Urothelium cell line (cell line): ENCODE measurements around the gene DEDD.
A peak's percentile ranks its signal among the peaks of the same experiment; 100 is the strongest.

Source experiments
- DNase-seq: peaks from one replicate; pipeline ENCODE4 v3.0.0; 2011; ENCODE audit warnings: low spot score, mixed read lengths
- FAIRE-seq: peaks from 2 replicates; lab custom pipeline; 2011; peaks lifted over from hg19 to GRCh38; lab: Jason Lieb, UNC

Gene DEDD, protein sequence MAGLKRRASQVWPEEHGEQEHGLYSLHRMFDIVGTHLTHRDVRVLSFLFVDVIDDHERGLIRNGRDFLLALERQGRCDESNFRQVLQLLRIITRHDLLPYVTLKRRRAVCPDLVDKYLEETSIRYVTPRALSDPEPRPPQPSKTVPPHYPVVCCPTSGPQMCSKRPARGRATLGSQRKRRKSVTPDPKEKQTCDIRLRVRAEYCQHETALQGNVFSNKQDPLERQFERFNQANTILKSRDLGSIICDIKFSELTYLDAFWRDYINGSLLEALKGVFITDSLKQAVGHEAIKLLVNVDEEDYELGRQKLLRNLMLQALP

DNA sequence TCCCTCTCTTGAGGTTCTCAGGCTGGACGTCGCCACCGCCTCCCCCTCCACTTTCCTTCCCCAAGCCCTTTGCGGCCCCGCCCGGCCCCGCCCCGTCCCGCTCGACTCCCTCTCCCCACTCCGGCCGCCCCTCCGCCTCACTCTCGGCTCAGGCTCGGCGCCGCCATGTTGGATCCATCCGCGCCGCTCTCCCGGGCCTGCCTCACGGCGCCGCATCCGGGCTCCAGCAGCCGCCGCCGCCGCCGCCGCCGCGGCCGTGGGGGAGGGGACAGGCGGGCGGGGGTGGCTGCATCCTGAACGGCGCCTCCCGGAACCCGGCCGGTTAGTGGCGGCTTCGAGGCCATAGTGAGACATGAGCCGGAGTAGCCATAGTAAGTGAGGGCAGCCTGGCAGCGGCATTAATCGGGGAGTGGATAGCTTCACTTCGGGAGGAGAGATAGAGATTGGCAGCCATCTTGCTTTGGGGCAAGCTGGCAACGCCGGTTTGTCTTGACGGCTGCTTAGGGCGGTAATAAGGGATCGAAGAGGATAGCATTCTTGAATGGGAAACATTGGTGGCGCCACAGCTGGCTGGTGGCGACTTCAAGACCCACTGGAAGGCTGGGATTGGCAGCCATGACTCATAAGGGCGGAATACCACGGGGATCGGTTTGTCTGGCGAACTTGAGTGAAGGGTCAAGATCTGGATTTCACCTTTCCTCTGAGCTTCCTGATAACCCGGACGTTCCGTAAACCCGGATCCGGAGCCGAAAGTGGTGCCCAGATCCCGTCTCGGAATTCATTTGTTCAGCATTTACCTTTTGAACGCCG is at the start of gene DEDD:
Gene DEDD (minus strand): TSS at position 258 of the 810 bp plus-strand sequence. CDS start 8,205 bp downstream, outside the sequence.
- DNase-seq (peak; percentile 91), FAIRE-seq (no peak)

DNA sequence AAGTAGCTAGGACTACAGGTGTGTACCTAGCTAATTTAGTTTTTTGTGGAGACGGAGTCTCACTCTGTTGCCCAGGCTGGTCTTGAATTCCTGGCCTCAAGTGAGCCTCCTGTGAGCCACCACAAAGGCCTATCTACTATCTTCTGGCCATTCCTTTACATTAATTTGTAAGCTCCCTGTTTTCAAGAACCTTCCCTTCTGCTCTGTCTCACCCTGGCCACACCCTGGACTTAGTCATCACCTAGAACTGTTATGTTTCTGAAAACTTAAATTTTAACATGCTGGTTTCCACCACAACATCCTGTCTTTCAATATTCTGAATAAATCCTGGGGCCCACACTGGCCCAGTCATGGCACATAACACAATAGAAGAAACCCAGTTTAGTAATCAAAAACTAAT is 49.7 kb upstream of the DEDD start:
- FAIRE-seq: no peak
- DNase-seq: no peak

DNA sequence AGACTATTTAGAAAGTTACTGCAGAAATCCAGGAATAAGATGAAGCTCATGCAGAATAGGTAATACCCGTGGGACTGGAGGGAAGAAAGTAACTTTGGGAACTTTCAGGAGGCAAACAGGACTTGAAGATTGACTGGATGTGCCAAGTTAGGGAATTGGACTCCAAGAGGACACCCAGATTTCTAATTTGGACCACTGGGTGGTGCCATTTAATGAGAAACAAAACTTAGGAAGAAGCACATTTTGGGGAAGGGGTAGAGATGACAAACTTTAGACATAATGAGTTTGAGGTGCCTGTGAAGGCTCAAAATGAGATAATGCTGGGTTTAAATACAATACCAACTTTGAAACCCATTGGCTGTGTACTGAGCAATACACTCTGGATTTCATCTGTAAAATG is 48.2 kb upstream of the DEDD start:
- FAIRE-seq (no peak), DNase-seq (no peak)

DNA sequence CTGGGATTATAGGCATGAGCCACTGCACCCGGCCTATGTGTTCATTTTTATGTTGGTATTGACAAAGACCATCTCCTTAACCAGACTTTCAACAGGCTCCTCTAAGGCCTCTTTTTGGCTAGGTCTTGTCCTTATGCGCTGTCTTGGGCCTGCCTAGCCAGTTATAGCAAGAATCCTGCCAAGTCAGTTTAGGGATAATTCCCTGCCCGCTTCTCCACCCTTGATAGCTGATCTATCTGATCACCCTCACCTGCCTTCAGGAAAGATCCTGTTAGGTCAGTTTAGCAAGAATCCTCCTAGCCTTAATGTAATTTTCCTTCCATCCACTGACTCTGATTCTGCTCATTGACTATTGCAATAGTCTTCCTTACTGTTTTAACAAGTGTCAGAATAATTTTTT is 47.2 kb upstream of the DEDD start:
- no peak for FAIRE-seq

DNA sequence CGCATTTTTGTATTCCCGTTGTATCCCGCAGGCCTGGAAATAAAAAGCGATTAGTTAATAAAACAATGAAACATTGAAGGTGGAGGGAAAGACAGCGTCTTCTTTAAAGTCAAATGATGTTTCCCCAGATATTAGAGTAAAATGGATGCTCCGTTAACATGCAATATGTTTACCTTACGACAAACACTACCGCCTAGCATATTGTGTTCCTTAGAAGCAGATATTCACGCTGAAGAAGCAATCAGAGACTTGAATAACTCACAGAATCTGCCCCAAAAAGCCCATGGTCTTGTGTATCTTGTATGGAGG is 45.4 kb upstream of the DEDD start:
- FAIRE-seq: no peak

More for the DNA sequence above, 47.2 kb upstream of the DEDD start:
- DNase-seq: no peak

DNA sequence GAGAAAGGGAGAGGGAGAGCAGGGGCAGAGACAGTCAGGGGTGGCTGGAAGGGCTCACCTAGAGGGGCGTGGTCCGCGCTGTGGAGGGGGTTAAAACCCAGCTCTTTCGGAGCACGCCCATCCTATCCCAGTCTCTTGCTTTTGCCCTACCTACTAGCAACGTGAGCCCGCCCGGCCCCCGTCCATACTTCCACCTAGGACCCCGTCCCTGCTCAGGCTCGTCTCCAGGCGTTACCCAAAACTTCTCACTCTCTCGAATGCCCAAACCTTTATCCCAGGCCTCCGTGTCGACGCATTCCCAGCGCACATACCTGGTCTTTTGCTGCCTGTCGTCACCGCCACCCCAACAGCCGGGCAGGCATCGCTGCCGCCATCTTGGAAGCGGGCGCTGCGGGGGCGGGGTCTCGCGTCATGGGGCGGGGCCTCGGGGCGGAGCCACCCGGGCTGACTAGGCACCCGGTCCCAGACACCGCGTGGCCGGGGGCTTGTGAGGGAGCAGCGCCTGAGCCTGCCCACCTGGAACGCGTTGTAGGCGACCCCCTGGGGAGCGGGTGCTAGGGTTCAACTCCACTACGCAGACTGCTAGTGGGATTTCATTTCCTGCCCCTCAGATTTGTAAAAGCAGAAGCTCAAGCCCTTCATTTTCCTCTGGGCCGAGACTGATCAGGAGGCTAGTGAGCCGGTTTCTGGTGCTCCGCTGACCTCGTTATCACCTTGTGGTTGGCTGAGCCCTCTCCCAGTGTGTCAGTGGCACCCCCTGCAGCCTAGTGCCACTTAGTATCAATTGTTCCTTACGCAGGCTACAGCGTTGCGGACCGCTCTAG is 44.9 kb upstream of the DEDD start, which contains the start of gene B4GALT3:
Gene B4GALT3 (minus strand): TSS at position 396 of the 824 bp plus-strand sequence. CDS start 1,447 bp downstream, outside the sequence.
- DNase-seq: peak; percentile 96
- FAIRE-seq: no peak

More for the DNA sequence above, 45.4 kb upstream of the DEDD start:
- DNase-seq: no peak

DNA sequence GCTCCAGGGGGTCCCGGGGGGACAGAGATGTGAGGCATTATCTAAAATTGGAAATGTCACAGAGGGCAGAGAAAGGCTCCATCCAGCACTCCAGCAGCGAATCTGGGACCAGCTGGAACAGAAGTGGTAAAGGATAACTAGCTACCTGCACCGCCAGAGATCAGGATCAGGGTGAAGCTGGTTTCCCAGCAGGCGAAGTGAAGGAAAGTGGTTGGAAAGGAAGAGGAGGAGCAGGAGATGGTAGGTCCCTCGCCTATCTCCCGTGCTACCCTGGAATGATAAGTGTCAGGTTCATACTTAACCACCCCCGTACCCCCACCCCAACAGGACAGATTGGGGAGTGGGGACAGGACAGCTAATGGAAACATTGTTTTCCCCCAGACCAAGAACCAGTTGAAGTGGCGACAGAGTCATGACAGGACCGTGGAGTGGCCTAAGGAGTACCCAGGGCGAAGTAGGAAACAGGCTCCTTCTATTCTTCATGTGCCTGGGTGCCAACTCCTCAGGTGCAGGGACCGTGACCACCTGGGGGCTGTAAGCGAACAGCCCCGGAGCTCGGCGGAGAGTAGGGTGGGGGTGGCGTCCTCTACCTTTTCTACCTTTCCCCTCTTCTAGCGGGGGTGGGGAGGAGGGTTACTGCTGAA is 44.1 kb upstream of the DEDD start:
- FAIRE-seq: no peak
- no peak for DNase-seq

DNA sequence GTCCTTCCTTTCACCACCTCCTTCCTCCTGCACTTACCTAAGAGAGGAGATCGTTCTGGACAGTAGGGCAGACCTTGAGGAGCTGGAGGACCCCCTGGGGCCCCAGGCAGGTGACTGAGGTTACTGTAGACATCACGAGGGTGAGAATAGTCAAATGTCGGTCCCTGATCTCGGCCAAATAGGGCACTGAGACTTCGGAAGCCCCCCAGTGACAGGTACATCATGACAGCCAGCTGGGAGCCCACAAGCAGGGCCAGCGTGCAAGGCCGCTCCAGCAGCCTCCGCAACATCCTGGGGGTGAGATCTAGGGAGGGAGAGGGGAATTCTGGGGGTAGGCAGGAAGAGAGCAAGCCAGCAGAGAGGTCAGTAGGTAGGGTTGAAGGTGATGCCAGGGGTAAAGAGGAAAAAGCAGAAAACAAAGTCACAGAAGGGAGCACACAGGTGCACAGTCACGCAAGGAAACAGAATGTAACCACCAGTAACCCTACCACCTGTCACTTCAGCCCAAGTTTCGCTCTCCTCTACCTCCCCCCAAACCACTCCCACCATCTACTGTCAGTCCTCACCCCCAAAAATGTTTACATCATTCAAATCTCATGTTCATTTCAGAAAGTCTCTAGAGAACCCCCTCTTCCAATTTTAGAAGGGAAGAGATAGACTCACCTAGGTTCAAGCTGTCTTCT is 43.4 kb upstream of the DEDD start:
- FAIRE-seq: no peak
- DNase-seq: no peak

DNA sequence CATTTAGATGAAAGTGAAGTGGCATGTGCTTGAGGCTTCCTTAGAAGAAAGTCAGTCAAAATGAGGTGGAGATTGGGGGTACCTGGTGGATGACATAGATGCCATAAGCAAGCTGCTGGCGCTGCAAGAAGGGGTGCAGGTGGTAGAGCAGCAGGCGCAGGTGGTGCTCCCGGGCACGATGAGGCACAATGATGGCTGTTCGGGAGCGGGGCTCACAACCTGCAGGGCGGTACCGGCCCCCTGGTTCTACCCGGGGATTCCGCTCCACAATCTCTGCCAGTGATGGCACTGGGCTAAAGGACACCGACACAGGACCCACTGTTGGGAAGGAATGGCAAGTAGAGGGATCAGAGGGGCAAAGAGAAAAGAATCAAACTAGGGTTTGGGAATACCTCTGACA is 42.4 kb upstream of the DEDD start:
- no peak for DNase-seq
- FAIRE-seq: no peak

DNA sequence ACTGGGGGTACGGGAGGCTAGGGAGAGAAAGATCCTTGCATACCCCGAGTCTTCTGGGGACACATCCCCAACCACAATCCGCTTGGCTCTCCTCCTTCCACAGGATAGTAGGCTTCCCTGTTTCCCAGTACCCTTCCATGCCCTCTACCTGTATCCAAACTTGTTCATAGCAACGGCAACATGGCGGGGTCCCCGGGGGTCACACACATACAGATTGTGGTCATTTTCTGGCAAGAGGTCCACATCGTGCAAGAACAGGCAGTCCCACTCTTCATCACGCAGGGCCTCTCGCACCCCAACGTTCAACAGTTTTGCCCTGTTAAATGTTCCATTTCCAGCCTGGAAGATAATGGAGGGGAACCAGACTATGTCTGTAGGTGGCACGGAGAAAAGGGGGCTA is 41.2 kb upstream of the DEDD start:
- FAIRE-seq (no peak), DNase-seq (no peak)

DNA sequence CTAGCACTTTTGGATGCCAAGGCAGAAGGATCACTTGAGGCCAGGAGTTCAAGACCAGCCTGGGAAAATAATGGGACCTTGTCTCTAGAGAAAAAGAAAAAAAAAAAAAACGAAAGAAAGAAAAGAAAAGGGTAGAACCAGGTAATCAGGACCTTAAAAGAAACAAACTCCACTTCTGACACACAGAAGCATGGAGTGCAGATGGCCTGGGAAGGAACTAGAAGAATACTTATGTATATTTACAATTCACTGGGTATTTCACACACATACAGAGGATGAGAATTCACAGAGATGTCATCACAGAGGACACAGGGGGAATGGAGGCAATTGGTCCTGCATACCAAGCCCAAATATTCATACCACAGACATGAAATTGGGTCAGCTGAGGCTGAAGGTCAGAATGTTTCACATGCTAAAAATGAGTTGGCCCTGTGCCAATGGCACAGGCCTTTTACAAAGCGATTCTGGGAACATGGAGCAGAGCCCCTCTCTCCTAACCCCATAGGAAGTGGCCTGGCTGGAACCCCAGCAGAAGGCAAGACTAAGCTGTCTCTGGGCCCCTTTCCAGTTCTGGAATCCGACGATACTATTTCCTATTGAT is 40.4 kb upstream of the DEDD start:
- FAIRE-seq: no peak
- DNase-seq: no peak

DNA sequence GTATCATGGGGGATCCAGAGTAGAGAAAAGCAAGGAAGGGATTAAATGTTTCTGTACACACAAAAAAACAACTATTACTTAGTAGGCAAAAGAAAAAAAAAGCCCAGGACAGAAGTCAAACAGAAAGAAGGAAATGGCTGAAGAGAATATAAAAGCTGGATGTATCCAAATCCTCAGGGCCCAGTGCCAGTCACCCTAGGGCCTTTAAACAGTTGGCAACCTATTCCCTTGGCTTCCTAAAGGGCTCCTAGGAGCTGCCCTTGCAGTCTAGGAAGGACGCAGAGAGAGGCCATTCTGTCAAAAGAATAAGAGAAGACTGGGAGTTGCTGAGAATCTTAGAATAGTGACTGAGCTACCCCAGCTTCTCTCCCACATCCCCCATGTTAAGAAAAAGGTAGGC is 39.9 kb upstream of the DEDD start:
- DNase-seq (no peak), FAIRE-seq (no peak)

DNA sequence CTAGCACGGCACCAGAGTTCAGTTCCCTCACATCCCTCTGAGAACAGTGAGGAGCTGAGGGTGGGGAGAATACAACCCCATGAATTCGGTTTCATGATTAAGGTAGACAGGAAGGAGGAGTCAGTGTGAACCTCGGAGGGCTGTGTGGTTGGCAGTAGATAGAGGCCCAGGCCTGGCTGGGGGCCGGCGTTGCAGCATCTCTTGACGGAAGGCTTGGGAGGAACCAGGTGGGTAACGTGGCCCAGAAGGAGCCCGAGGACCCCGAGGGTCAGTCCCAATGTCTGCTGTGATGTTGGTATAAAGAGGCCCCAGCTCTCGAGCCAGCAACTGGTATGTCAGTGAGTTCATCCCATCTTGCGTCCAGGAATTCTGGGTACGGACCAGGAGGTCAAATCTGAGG is 39.2 kb upstream of the DEDD start:
- DNase-seq (no peak), FAIRE-seq (no peak)

DNA sequence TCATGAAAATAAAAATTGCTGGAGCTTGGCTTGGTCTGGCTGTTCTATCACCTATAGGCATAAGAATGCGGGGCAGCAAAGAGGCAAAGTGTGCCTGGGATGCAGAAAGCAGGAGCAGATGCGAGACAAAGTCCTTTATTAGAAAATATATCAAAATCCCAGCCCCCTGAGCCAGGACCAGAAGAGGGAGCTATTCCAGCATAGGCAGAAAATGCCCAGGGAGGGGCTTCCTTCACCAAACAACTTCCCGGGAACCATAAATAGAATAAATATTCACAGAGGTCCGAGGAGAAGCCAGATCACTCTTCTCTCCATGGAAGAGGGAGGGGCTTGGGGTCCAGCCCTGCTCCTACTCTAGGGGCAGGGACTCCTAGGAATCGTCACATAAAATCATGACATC is 38.7 kb upstream of the DEDD start:
- no peak for FAIRE-seq

DNA sequence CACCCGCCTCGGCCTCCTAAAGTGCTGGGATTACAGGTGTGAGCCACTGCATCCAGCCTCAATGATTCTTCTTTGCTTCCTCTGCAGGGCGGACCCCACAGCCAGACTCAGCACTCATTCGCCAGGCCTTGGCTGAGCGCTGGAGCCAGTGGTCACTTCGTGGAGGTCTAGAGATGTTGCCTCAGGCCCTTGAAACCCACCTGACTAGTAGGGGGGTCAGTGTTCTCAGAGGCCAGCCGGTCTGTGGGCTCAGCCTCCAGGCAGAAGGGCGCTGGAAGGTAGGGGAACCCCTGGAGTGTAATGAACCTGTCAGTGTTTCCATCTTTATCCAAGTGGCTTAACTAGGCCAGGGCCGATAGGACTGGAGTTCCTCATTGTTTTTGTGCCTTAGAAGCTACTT is 36.4 kb upstream of the DEDD start:
- no peak for DNase-seq
- no peak for FAIRE-seq

More for the DNA sequence above, 38.7 kb upstream of the DEDD start:
- DNase-seq: no peak

DNA sequence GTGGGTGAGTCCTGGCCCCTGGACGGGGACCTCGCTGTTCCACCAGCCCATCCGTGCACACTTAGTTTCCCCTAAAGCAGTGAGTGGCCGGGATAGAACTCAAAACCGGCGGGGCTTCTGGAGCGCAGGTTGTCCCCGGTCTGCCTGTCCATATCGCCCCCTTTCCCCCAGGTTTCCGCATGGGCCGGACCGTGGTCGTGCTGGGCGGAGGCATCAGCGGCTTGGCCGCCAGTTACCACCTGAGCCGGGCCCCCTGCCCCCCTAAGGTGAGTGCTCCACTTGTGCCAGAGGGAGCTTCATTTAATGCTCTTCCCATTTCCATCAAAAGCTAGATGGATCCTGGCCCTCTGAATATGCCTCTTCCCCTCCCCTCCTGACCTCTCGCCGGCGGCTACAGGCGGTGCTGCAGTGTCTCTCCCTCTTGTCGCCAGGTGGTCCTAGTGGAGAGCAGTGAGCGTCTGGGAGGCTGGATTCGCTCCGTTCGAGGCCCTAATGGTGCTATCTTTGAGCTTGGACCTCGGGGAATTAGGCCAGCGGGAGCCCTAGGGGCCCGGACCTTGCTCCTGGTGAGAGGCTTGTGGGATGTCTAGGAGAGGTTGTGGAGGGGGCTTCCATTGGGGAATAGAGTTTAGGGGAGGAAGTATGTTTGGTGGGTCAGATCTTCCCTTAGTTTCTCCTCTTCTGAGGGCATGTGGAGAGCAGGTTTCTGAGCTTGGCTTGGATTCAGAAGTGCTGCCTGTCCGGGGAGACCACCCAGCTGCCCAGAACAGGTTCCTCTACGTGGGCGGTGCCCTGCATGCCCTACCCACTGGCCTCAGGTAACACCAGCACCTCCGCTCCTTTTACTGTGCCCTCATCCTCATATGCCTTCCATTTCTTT is 34.4 kb upstream of the DEDD start:
- DNase-seq (no peak), FAIRE-seq (no peak)

DNA sequence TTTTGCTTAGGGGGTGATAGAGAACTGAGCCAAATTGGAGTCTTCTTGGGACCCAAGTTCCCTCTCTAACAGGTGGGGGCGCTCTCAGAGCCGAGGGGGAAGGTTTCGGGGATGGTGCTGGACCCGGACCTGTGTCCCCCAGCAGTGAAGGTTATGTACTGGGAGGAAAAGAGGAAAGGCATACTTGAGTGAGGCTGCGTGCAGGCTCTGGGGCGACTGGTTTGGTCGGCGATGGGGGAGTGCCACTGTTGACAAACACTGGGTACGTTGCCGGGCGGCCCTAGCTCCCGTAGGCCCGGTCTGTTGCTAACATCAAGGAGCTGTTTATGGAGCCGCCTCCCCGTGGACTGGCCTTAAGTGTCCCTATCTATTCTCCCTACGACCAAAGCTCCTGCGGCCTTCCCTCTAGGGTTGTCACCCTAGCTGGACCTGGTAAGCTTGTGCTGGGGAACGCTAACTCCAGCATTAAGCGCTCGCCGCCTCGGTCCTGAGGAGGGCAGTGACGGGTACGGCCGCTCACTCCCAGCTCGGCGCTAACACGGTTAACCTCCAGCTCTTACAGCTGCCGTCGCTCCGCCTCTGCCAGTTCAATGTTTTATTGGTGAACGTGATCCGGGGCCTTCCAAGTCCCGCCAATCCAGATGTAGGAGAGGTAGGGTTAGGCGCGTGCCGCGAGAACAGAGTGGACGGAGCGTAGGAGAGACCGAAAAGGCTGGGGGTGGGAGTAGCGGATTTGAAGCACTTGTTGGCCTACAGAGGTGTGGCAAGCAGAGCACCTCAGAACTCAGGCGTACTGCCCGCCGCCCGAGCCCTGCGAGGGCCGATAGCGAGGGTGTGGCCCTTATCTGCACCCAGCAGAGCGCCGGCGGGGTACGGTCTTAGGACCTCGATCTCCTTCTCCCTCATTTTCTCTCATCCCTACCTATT is 33.5 kb upstream of the DEDD start, which contains the start of gene PPOX:
Gene PPOX (plus strand): TSS at position 685 of the 927 bp plus-strand sequence. CDS start 422 bp downstream, outside the sequence.
- FAIRE-seq (peak; percentile 5), DNase-seq (peak; percentile 93)
